Measurements from ENCODE around the gene IQSEC1.

- TF ChIP-seq POLR2AphosphoS5 (IDR thresholded peaks at IDR 0.05; ENCODE audit: low read depth, low read length) (no peak), TAF1 (IDR thresholded peaks at IDR 0.05; ENCODE audit: borderline replicate concordance, insufficient read depth, low read length) (no peak), SIN3A (IDR thresholded peaks at IDR 0.05; ENCODE audit: borderline replicate concordance, insufficient read depth, low read length) (no peak), REST (IDR thresholded peaks at IDR 0.05; ENCODE audit: insufficient read depth in 1 of 2, low read depth in 2 of 2, low read length in 2 of 2) (no peak)
Measured at GRCh38 chr3:12866836-12867235, 206.4 kb downstream of the IQSEC1 start.
